Measurements from ENCODE around the gene UBA7. TPM values are rescaled to one million over a fixed set of nuclear protein-coding genes. Genes with fewer than 3 reads are reported as not detected.

Gene UBA7
- total and polyA plus RNA-seq, 2 experiments from 2014 or later: 14.7 to 21.6 TPM

DNA sequence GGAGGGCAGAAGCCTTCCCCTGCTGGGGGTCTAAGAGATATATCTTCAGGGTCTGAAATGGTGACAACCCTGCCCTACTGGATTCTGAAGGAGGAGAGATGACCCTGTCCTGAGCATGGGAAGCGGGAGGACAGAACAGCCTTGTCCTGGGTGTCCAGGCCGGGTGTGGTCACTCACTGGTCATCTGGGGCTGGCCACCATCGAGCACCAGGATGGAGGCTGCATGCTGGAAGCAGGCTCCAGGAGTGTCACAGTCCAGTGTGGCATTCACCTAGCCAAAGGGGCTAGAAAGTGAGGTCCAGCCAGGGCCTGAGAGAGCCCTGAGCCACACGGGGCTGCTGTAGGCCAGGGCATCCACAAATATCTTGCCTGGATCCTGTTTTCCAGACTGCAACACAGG is 19.3 kb downstream of the UBA7 start:
- H3K4me1 ChIP-seq (ENCODE audit: insufficient read depth): no peaks in the 10 kb centered on the region
- no peaks in the 10 kb centered on the region for H3K9me2 ChIP-seq (replicated peaks; ENCODE audit: insufficient read depth)
- H3K4me2 ChIP-seq: no peak overlapping the region
- 84% methylated on average over 4 of the region's 4 CpGs for WGBS (ENCODE audit: low lambda C conversion rate, missing lambda C conversion rate)
- no peaks in the 10 kb centered on the region for H3K9me3 ChIP-seq (ENCODE audit: low read depth)
- H4K20me1 ChIP-seq (ENCODE audit: insufficient read depth, poor library complexity, severe bottlenecking): no peaks in the 10 kb centered on the region
- no peaks in the 10 kb centered on the region for H3K36me3 ChIP-seq (replicated peaks; ENCODE audit: insufficient read depth, low read depth)
- TF ChIP-seq EZH2 (IDR thresholded peaks at IDR 0.05; ENCODE audit: borderline replicate concordance) (no peak), EZH2phosphoT487 (IDR thresholded peaks at IDR 0.05; ENCODE audit: low read depth, severe bottlenecking, unreplicated experiment) (no peak)
- TF ChIP-seq, protein P1, sequence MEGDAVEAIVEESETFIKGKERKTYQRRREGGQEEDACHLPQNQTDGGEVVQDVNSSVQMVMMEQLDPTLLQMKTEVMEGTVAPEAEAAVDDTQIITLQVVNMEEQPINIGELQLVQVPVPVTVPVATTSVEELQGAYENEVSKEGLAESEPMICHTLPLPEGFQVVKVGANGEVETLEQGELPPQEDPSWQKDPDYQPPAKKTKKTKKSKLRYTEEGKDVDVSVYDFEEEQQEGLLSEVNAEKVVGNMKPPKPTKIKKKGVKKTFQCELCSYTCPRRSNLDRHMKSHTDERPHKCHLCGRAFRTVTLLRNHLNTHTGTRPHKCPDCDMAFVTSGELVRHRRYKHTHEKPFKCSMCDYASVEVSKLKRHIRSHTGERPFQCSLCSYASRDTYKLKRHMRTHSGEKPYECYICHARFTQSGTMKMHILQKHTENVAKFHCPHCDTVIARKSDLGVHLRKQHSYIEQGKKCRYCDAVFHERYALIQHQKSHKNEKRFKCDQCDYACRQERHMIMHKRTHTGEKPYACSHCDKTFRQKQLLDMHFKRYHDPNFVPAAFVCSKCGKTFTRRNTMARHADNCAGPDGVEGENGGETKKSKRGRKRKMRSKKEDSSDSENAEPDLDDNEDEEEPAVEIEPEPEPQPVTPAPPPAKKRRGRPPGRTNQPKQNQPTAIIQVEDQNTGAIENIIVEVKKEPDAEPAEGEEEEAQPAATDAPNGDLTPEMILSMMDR (IDR thresholded peaks at IDR 0.05; ENCODE audit: poor library complexity): no peak
- no peak for DNase-seq (ENCODE audit: low spot score)
- H3K27ac ChIP-seq: no peak overlapping the region
- no peak overlapping the region for H3K4me3 ChIP-seq
- H3K79me2 ChIP-seq: no peaks in the 10 kb centered on the region
- H3K27me3 ChIP-seq: no peaks in the 10 kb centered on the region
- H2AFZ ChIP-seq: no peak overlapping the region

DNA sequence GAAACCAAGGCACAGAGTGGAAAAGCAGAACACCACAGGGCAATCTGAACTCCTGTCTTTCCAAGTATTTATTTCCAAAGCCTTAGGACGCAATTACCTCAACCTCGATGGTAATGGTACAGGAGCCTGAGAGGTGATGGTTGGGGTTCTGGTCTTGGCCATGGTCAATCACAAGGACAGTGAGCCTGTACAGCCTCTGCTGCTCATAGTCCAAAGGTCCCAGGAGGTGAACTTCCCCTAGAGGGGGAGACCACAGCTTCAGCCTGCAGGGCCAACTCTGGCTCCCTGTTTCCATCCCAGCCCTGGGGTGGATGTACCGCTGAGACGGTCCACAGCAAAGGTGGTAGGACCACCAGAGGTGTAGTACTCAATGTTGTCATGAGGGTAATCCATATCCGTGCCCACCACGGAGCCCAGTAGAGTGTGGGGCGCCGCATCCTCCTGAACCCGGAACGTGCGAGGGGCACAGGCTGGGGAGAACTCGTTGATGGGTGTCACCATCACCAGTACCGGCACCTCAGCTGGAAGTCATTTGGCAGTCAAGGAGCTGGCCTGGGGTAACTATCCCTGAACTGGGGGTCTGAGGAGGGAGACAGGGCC is 20.2 kb downstream of the UBA7 start:
- no peak for TF ChIP-seq EZH2 (IDR thresholded peaks at IDR 0.05; ENCODE audit: borderline replicate concordance)
- TF ChIP-seq, protein P1 (IDR thresholded peaks at IDR 0.05; ENCODE audit: poor library complexity): no peak
- TF ChIP-seq EZH2phosphoT487 (IDR thresholded peaks at IDR 0.05; ENCODE audit: low read depth, severe bottlenecking, unreplicated experiment): no peak

DNA sequence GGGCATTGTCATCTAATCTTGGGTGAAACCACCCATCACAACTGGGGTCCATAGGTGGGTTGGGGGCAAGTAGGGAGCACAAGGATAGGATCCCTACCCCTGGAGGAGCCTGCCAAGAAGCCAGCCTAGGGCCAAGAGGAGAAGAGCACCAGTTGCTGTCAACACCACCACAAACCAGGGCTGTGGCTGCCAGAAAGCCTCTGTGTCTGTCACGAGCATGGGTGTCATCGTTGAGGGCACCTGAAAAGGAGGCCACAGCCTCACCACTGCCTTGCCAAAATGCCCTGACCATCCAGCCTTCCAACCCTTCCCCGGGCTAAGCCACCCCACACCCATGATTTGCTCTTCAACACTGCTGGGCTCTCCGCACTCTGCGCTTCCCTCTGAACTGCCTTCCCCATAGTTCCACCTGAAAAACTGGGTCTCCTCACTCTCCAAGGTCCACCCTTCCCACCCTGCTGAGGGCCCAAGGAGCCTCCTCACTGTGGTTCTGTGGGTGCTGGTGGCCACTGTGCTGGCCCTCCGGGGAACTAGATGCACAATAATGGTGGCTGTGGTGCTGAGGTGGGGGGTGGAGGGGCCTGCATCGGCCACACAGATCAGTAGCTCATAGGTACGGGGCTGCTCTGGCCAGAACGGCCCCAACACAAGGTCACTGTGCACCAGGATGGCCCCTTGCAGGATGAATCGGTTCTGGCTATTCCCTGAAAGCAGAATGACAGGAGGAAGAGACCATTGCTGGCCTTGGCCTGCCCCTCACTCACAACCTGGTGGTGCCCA is 21.2 kb downstream of the UBA7 start:
- H3K4me2 ChIP-seq: no peak overlapping the region
- no peaks in the 10 kb centered on the region for H3K36me3 ChIP-seq (replicated peaks; ENCODE audit: insufficient read depth, low read depth)
- H4K20me1 ChIP-seq (ENCODE audit: insufficient read depth, poor library complexity, severe bottlenecking): no peaks in the 10 kb centered on the region
- no peak for DNase-seq (ENCODE audit: low spot score)
- H3K9me2 ChIP-seq (replicated peaks; ENCODE audit: insufficient read depth): no peaks in the 10 kb centered on the region
- H3K27me3 ChIP-seq: no peaks in the 10 kb centered on the region
- H2AFZ ChIP-seq: no peak overlapping the region
- no peak overlapping the region for H3K4me3 ChIP-seq
- WGBS (ENCODE audit: low lambda C conversion rate, missing lambda C conversion rate): 94% methylated on average over 10 of the region's 10 CpGs
- H3K9me3 ChIP-seq (ENCODE audit: low read depth): no peaks in the 10 kb centered on the region
- no peaks in the 10 kb centered on the region for H3K79me2 ChIP-seq
- H3K27ac ChIP-seq: no peak overlapping the region
- no peak for TF ChIP-seq EZH2phosphoT487 (IDR thresholded peaks at IDR 0.05; ENCODE audit: low read depth, severe bottlenecking, unreplicated experiment)
- TF ChIP-seq, protein P1 (IDR thresholded peaks at IDR 0.05; ENCODE audit: poor library complexity): no peak
- TF ChIP-seq EZH2 (IDR thresholded peaks at IDR 0.05; ENCODE audit: borderline replicate concordance): no peak
- no peaks in the 10 kb centered on the region for H3K4me1 ChIP-seq (ENCODE audit: insufficient read depth)

More for the DNA sequence above, 20.2 kb downstream of the UBA7 start:
- Histone ChIP-seq H4K20me1 (ENCODE audit: insufficient read depth, poor library complexity, severe bottlenecking) (no peaks in the 10 kb centered on the region), H3K27me3 (no peaks in the 10 kb centered on the region), H3K4me1 (ENCODE audit: insufficient read depth) (no peaks in the 10 kb centered on the region), H3K4me2 (no peak overlapping the region), H2AFZ (no peak overlapping the region), H3K9me3 (ENCODE audit: low read depth) (no peaks in the 10 kb centered on the region), H3K27ac (no peak overlapping the region), H3K9me2 (replicated peaks; ENCODE audit: insufficient read depth) (no peaks in the 10 kb centered on the region), H3K79me2 (no peaks in the 10 kb centered on the region), H3K36me3 (replicated peaks; ENCODE audit: insufficient read depth, low read depth) (no peaks in the 10 kb centered on the region), H3K4me3 (no peak overlapping the region)
- DNase-seq (ENCODE audit: low spot score): no peak
- 93% methylated on average over 13 of the region's 13 CpGs for WGBS (ENCODE audit: low lambda C conversion rate, missing lambda C conversion rate)

Measured in hepatocyte (in vitro differentiated cells).